MG63 (cell line): ENCODE measurements around the gene ELAVL2. TPM values are rescaled to one million over a fixed set of nuclear protein-coding genes. Genes with fewer than 3 reads are reported as not detected.

Source experiments
- DNase-seq: peaks from one replicate; pipeline ENCODE4 v3.0.0-alpha.2; 2020
- H3K27me3 ChIP-seq: fragments of 250-450 bp; sonication (Bioruptor Pico); 2 replicates; pipeline ENCODE4 v1.5.1; 2020; ENCODE audit warnings: mild to moderate bottlenecking, moderate library complexity
- H3K36me3 ChIP-seq: fragments of 250-450 bp; sonication (Bioruptor Pico); 2 replicates; pipeline ENCODE4 v1.5.1; 2020; ENCODE audit warnings: mild to moderate bottlenecking, moderate library complexity
- H3K4me3 ChIP-seq: fragments of 250-450 bp; sonication (Bioruptor Pico); 2 replicates; pipeline ENCODE4 v1.5.1; 2020; ENCODE audit warnings: mild to moderate bottlenecking, moderate library complexity
- H3K9me3 ChIP-seq: fragments of 250-450 bp; sonication (Bioruptor Pico); 2 replicates; pipeline ENCODE4 v1.5.1; 2020; ENCODE audit warnings: mild to moderate bottlenecking, moderate library complexity
- total RNA-seq: library from RNA; depleted of rRNA; stranded (reverse); fragments of >200 nt; shearing (Covaris generic); gene quantifications from 2 replicates; pipeline ENCODE4 v1.2.3, GENCODE V29; 2014; ENCODE audit warnings: low replicate concordance

Gene ELAVL2
- total RNA-seq, 1 experiment from 2014 or later, result not detected

DNA sequence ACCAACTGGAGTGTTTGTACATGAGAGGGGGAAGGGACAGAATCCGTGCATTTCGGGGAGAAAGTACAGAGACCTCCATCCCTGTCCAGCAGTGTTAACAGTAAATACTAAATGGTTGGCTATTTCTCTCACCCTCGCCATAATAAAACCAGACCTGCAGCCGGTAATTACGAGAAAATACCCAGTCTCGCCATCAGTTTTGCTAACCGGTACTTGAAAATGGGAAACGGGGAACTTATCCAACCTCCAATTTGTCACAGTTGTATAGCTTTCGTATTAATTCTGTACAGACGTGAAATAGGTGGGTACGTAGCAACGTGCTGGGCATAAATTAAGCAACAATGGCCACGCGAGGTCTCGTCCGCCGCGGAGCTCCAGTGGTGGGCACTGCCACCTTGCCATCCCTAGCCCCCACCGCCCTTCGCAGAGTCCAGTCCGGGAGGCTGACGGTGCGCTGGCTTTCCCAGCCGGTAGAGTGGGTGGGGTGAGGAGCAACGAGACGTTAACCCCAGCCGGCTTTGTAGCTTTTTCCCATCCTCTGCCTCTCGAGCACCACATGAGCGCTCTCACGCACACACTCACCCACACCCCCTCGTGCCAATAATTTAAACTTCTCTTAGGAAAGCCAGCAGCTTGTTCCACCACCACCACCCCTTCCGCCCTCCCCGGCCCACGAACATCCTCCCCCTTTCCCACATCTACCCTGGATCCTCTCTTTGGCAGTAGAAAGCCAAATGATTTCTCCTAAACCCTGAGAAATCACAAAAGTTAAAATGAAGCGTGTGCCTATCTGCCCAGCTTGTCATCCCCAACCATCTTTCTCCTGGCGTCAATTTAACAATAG, 1.8 kb downstream of the ELAVL2 start:
- Histone ChIP-seq H3K4me3 (no peak overlapping the region), H3K27me3 (no peaks in the 10 kb centered on the region), H3K36me3 (no peaks in the 10 kb centered on the region), H3K9me3 (no peaks in the 10 kb centered on the region)
- DNase-seq, result no peak

DNA sequence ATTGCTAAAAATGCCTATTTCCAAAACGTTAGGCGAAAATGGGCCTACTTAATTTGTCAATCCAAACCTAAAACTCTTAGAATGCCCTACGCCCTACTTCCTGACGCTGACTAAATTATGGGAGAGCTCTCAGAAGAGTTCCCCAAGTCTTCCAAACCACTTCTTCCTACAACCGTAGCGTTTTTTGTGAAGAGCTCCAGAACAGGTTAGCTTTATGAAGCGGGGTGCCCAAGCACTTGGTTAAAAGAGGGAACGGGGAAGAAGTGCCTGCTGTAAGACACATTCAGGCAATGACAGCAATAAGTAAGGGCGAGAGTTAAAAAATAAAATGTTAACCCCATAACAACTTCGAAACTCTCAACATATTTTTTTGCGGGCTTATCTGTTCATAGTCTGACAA, 2.8 kb downstream of the ELAVL2 start:
- H3K9me3 ChIP-seq, result no peaks in the 10 kb centered on the region
- H3K27me3 ChIP-seq, result no peaks in the 10 kb centered on the region
- no peak for DNase-seq
- H3K4me3 ChIP-seq, result no peak overlapping the region
- no peaks in the 10 kb centered on the region for H3K36me3 ChIP-seq

GRCh38 chr9:23822261-23823169, 3.5 kb downstream of the ELAVL2 start:
- no peak overlapping the region for H3K4me3 ChIP-seq
- no peaks in the 10 kb centered on the region for H3K9me3 ChIP-seq
- H3K27me3 ChIP-seq, result no peaks in the 10 kb centered on the region
- H3K36me3 ChIP-seq, result no peaks in the 10 kb centered on the region
- DNase-seq, result no peak

DNA sequence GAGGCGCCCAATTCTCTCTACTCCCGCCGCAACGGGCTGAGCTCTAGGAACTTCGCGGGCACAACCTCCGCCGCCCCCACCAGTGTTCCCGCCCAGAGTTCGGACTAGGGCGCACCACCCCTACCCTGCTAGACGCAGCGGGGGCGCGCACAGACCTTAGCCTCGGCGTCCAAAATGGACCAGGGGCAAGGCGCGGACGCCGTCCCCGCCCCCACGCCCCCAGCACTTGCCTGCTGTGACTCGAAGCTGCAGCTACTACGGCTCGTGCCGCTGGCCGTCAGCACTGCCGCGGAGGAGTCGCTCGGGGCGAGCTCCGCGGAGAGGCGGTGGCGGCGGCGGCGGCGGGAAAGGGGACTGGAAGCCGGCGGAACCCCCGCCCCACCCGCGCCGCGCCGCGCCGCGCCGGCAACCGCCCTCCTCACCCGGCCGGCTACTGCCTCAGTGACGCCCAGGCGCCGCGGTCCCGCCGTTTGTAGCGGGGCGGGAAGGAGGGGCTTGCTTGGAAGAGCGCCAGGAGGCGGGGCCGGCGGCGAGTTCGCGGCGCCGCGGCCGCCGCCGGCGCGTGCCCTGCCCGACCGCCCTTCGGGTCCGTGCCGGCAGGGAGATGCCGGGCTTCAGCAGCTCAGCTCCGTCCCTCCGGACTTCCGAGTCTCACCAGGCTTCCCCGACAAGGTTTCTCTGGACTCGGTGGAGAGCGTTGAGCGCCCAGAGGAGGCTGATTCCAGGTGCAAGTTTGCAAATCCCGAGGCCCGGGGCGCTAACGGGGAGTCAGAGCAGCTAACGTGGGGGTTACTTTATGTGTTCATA, 4.5 kb downstream of the ELAVL2 start:
- Histone ChIP-seq H3K27me3 (no peaks in the 10 kb centered on the region), H3K4me3 (no peak overlapping the region), H3K36me3 (no peaks in the 10 kb centered on the region), H3K9me3 (no peaks in the 10 kb centered on the region)
- DNase-seq, result no peak

- H3K27me3 ChIP-seq, result no peaks in the 10 kb centered on the region
- DNase-seq, result no peak
- no peak overlapping the region for H3K4me3 ChIP-seq
- H3K36me3 ChIP-seq, result no peaks in the 10 kb centered on the region
- H3K9me3 ChIP-seq, result no peaks in the 10 kb centered on the region
Measured at GRCh38 chr9:23820451-23821374, 5.3 kb downstream of the ELAVL2 start.

DNA sequence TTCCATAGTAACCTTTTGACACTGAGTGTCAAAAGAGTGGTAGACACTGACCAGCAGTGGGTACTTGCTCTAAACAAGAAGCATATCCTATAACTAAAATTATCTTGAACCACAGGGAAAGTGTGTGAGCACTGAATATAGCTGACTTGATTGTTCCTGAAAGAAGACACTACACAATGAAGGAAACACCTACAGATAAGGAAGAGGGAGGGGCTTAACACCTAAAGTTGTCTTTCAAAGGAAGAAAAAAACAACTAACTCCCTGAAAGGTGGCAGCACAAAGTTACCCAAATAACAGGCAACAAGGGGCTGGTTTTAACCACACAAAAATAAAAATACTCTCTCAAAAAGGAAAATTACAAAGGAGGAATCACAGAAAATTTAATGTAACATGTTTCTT, 6.6 kb downstream of the ELAVL2 start:
- no peak for DNase-seq
- no peaks in the 10 kb centered on the region for H3K27me3 ChIP-seq
- no peak overlapping the region for H3K4me3 ChIP-seq

DNA sequence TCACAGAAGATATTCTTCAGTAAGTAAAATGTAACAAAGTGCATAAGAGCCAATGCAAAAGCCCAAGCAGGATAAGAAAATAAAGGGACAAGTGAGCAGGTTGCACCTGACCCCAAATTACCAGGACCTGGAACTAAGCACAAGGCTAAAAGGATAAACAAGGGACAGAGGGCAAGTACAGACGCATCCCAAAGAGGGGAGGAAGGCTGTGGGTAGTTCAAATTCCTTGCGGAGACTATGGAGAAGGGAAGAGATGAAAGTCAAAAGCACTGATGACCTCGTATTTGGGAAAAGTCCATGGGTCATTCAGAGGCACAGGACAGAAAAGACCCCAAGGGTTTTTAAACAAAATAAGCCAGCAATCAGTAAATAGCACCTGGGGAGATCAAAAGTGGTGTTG, 11.8 kb downstream of the ELAVL2 start:
- DNase-seq, result no peak
- no peaks in the 10 kb centered on the region for H3K9me3 ChIP-seq
- no peaks in the 10 kb centered on the region for H3K36me3 ChIP-seq
- no peak overlapping the region for H3K4me3 ChIP-seq
- no peaks in the 10 kb centered on the region for H3K27me3 ChIP-seq

More for the DNA sequence above, 6.6 kb downstream of the ELAVL2 start:
- H3K9me3 ChIP-seq, result no peaks in the 10 kb centered on the region
- no peaks in the 10 kb centered on the region for H3K36me3 ChIP-seq

DNA sequence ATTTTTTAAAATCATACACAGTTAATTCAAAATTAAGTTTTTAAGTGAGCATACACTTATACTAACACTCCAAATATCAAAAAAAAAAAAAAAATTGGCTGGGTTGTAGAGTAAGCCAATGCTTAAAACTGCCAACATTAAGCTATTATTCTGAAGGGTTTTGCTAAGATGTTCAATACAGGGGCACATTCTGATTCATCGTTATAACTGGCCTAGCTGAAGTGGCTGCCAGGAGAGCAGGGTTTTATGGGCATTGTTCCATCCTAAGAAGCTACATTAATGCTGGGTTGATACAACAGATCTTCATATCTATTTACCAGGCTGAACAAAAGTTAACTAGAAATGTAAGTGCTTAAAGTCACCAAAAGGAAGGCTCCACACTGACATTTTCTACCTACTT, 13.4 kb downstream of the ELAVL2 start:
- Histone ChIP-seq H3K9me3 (no peaks in the 10 kb centered on the region), H3K36me3 (no peaks in the 10 kb centered on the region), H3K27me3 (no peaks in the 10 kb centered on the region), H3K4me3 (no peak overlapping the region)
- DNase-seq, result no peak

GRCh38 chr9:23811633-23812032, 14.4 kb downstream of the ELAVL2 start:
- Histone ChIP-seq H3K9me3 (no peaks in the 10 kb centered on the region), H3K36me3 (no peaks in the 10 kb centered on the region), H3K27me3 (no peaks in the 10 kb centered on the region), H3K4me3 (no peak overlapping the region)
- DNase-seq, result no peak

- no peak overlapping the region for H3K4me3 ChIP-seq
- no peaks in the 10 kb centered on the region for H3K36me3 ChIP-seq
- H3K9me3 ChIP-seq, result no peaks in the 10 kb centered on the region
- DNase-seq, result no peak
- no peaks in the 10 kb centered on the region for H3K27me3 ChIP-seq
Measured at GRCh38 chr9:23803216-23803615, 22.8 kb downstream of the ELAVL2 start.

GRCh38 chr9:23801523-23801922, 24.5 kb downstream of the ELAVL2 start:
- DNase-seq, result no peak
- H3K36me3 ChIP-seq, result no peaks in the 10 kb centered on the region
- no peaks in the 10 kb centered on the region for H3K27me3 ChIP-seq

DNA sequence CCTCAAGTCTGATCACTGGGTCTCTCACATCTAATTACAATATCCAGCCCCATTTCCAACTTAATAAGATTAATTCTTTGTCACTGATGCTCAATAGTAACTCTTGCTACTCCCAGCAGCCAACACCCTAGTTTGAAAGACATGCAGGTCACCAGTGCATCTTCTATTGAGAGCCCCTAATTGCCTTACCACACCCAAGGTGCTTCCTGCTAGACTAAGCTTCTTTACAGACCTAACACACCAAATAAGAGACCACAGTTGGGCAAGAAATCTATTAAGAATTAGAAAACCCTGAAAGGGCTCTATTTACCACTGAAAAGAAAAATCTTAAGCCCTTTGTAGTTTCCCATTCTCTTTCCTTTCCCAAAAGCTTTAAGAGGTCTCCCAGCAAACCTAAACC, 26.5 kb downstream of the ELAVL2 start:
- Histone ChIP-seq H3K9me3 (no peaks in the 10 kb centered on the region), H3K4me3 (no peak overlapping the region), H3K27me3 (no peaks in the 10 kb centered on the region), H3K36me3 (no peaks in the 10 kb centered on the region)
- DNase-seq, result no peak

More at GRCh38 chr9:23801523-23801922, 24.5 kb downstream of the ELAVL2 start:
- no peaks in the 10 kb centered on the region for H3K9me3 ChIP-seq
- no peak overlapping the region for H3K4me3 ChIP-seq

DNA sequence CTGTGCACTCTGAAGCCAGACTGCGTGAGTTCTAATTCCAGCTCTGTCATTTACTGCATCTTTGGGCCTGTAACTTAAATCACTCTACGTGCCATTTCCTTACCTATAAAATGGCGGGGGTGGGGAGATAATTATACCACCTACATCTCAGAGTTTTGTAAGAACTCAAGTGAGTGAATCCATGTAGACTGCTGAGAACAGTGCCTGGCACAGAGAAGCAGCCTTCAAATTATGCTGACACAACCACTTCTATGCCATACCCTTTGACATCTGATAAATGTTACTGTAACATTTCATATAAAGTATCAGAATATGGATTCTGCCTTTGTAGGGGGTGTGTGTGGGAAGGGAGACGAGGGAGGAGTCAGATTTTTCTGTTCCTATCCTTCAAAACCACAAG, 27.7 kb downstream of the ELAVL2 start:
- no peaks in the 10 kb centered on the region for H3K27me3 ChIP-seq
- H3K4me3 ChIP-seq, result no peak overlapping the region
- no peak for DNase-seq
- no peaks in the 10 kb centered on the region for H3K9me3 ChIP-seq
- no peaks in the 10 kb centered on the region for H3K36me3 ChIP-seq

GRCh38 chr9:23796209-23796608, 29.8 kb downstream of the ELAVL2 start:
- Histone ChIP-seq H3K27me3 (no peaks in the 10 kb centered on the region), H3K36me3 (no peaks in the 10 kb centered on the region), H3K9me3 (no peaks in the 10 kb centered on the region), H3K4me3 (no peak overlapping the region)
- no peak for DNase-seq

- Histone ChIP-seq H3K9me3 (no peaks in the 10 kb centered on the region), H3K36me3 (no peaks in the 10 kb centered on the region), H3K27me3 (no peaks in the 10 kb centered on the region), H3K4me3 (no peak overlapping the region)
- no peak for DNase-seq
Measured at GRCh38 chr9:23790351-23791260, 35.4 kb downstream of the ELAVL2 start.
